ENCODE data around the gene KLHDC8A. TPM values are rescaled to one million over a fixed set of nuclear protein-coding genes. Genes with fewer than 3 reads are reported as not detected.
"Not testable (repeated sequence)": the region's sequence is repeated elsewhere in the genome, so short reads cannot be mapped to it uniquely, and the experiment has no call there.

Gene KLHDC8A
- total and polyA plus RNA-seq, 2 donors (not counting 1 experiment from before 2014, with no cell fraction given), result not detected

DNA sequence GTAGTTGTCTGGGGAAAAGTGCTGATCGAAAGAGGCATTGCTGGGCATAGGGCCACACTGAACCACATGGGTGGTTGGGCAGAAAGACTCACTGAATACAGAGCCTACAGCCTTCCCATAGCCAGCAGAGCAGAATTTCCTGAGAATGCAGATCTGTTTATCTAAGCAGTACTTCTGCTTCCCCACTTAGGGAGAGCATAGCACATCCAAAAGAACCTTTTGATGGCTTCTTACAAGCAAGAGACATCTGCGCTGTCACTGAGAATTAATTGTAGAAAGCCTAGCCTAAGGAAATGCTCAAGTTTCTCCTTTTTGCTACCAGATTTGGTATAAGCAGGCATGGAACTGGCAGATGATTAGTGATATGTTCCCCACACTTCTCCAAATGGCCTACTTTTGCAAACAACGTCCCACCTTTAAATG lies 13.0 kb upstream of the KLHDC8A start:
- Histone ChIP-seq H3K9me3 (ENCODE audit: control insufficient read depth, insufficient read depth, low read depth, low read length) (no peaks in the 10 kb centered on the region), H3K4me1 (ENCODE audit: control insufficient read depth, extremely low read depth, insufficient read depth, low read length) (peaks cover 8% of the 10 kb centered on the region), H3K9ac (ENCODE audit: insufficient read depth, low read length) (no peak overlapping the region), H4K20me1 (ENCODE audit: control insufficient read depth, extremely low read depth, insufficient read depth, low read length) (no peaks in the 10 kb centered on the region), H3K4me2 (ENCODE audit: extremely low read depth, insufficient read depth, low read length) (no peak overlapping the region), H2AFZ (ENCODE audit: low read length) (no peak overlapping the region), H3K4me3 (replicated peaks in 1 of 4; ENCODE audit: control extremely low read depth in 1 of 4, insufficient read depth in 1 of 4, low read depth in 3 of 4, low read length in 4 of 4) (no peak overlapping the region), H3K36me3 (ENCODE audit: control insufficient read depth, insufficient read depth, low read length) (no peaks in the 10 kb centered on the region), H3K27ac (ENCODE audit: insufficient read depth, low read length) (no peak overlapping the region), H3K79me2 (ENCODE audit: control insufficient read depth, insufficient read depth, low read length) (no peaks in the 10 kb centered on the region), H3K27me3 (ENCODE audit: control insufficient read depth, insufficient read depth, low read length) (no peaks in the 10 kb centered on the region)
- DNase-seq (ENCODE audit: low read depth in 2 of 2), result peak in 1 of 2 donors; percentile 47
- no peak for TF ChIP-seq EZH2 (IDR thresholded peaks at IDR 0.05; ENCODE audit: low read length, missing control alignments)
- TF ChIP-seq, protein P1, sequence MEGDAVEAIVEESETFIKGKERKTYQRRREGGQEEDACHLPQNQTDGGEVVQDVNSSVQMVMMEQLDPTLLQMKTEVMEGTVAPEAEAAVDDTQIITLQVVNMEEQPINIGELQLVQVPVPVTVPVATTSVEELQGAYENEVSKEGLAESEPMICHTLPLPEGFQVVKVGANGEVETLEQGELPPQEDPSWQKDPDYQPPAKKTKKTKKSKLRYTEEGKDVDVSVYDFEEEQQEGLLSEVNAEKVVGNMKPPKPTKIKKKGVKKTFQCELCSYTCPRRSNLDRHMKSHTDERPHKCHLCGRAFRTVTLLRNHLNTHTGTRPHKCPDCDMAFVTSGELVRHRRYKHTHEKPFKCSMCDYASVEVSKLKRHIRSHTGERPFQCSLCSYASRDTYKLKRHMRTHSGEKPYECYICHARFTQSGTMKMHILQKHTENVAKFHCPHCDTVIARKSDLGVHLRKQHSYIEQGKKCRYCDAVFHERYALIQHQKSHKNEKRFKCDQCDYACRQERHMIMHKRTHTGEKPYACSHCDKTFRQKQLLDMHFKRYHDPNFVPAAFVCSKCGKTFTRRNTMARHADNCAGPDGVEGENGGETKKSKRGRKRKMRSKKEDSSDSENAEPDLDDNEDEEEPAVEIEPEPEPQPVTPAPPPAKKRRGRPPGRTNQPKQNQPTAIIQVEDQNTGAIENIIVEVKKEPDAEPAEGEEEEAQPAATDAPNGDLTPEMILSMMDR (conservative IDR thresholded peaks at IDR 0.05 in 1 of 2, IDR thresholded peaks at IDR 0.05 in 1 of 2; ENCODE audit: low read depth in 1 of 2, low read length in 2 of 2), result no peak

DNA sequence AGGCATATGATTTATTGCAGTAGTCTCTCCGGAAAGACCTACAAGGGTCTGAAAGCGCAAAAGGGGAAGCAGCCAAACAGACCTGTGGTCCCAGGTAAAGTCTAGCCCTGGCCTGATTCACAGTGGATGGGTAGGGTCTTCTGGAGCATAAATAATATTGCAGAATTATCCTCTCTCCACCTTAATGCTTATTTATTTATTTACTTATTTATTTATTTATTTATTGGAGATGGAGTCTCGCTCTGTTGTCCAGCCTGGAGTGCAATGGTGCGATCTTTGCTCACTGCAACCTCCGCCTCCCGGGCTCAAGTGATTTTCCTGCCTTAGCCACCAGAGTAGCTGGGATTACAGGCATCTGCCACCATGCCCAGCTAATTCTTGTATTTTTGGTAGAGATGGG lies 11.8 kb upstream of the KLHDC8A start:
- no peak for DNase-seq (ENCODE audit: low read depth in 2 of 2)
- Histone ChIP-seq H3K9me3 (ENCODE audit: control insufficient read depth, insufficient read depth, low read depth, low read length) (no peaks in the 10 kb centered on the region), H3K79me2 (ENCODE audit: control insufficient read depth, insufficient read depth, low read length) (no peaks in the 10 kb centered on the region), H2AFZ (ENCODE audit: low read length) (no peak overlapping the region), H3K27me3 (ENCODE audit: control insufficient read depth, insufficient read depth, low read length) (no peaks in the 10 kb centered on the region), H3K27ac (ENCODE audit: insufficient read depth, low read length) (no peak overlapping the region), H4K20me1 (ENCODE audit: control insufficient read depth, extremely low read depth, insufficient read depth, low read length) (no peaks in the 10 kb centered on the region), H3K9ac (ENCODE audit: insufficient read depth, low read length) (no peak overlapping the region), H3K4me1 (ENCODE audit: control insufficient read depth, extremely low read depth, insufficient read depth, low read length) (peaks cover 4% of the 10 kb centered on the region), H3K36me3 (ENCODE audit: control insufficient read depth, insufficient read depth, low read length) (no peaks in the 10 kb centered on the region), H3K4me3 (replicated peaks in 1 of 4; ENCODE audit: control extremely low read depth in 1 of 4, insufficient read depth in 1 of 4, low read depth in 3 of 4, low read length in 4 of 4) (no peak overlapping the region), H3K4me2 (ENCODE audit: extremely low read depth, insufficient read depth, low read length) (no peak overlapping the region)
- TF ChIP-seq, protein P1 (conservative IDR thresholded peaks at IDR 0.05 in 1 of 2, IDR thresholded peaks at IDR 0.05 in 1 of 2; ENCODE audit: low read depth in 1 of 2, low read length in 2 of 2), result no peak
- TF ChIP-seq EZH2 (IDR thresholded peaks at IDR 0.05; ENCODE audit: low read length, missing control alignments), result no peak

DNA sequence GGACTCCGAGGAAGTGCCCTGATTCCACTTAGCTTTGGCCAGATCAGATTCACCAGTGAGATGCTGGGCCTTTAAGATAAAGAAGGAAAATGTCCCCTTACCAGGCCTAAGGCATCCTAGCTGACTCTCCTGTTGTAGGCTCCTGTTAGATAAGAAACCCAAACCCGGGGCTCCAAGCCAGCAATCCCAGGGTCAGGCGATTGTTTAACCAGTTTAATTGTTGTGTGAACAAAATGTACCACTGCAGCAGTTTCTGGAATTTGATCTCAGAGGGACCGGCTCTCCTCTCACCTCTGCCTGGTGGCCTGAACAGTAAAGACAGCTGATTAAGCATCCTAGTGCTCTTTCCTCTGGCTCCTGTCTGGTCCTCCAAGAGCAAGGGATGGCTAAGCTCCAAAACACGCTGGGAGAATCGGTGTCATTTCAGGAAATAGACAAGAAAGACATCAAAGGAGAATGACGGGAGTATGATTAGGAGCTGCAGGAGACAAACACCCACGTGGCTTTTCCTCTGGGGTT lies 9.3 kb upstream of the KLHDC8A start:
- H3K27ac ChIP-seq (ENCODE audit: insufficient read depth, low read length), result no peak overlapping the region
- peak in 1 of 2 donors; percentile 44 for DNase-seq (ENCODE audit: low read depth in 2 of 2)
- TF ChIP-seq, protein P1 (conservative IDR thresholded peaks at IDR 0.05 in 1 of 2, IDR thresholded peaks at IDR 0.05 in 1 of 2; ENCODE audit: low read depth in 1 of 2, low read length in 2 of 2), result no peak
- no peak for TF ChIP-seq EZH2 (IDR thresholded peaks at IDR 0.05; ENCODE audit: low read length, missing control alignments)
- no peak overlapping the region for H3K4me2 ChIP-seq (ENCODE audit: extremely low read depth, insufficient read depth, low read length)
- H3K9me3 ChIP-seq (ENCODE audit: control insufficient read depth, insufficient read depth, low read depth, low read length), result no peaks in the 10 kb centered on the region
- no peak overlapping the region for H3K9ac ChIP-seq (ENCODE audit: insufficient read depth, low read length)
- H3K79me2 ChIP-seq (ENCODE audit: control insufficient read depth, insufficient read depth, low read length), result no peaks in the 10 kb centered on the region
- H3K36me3 ChIP-seq (ENCODE audit: control insufficient read depth, insufficient read depth, low read length), result no peaks in the 10 kb centered on the region
- no peaks in the 10 kb centered on the region for H4K20me1 ChIP-seq (ENCODE audit: control insufficient read depth, extremely low read depth, insufficient read depth, low read length)
- H3K27me3 ChIP-seq (ENCODE audit: control insufficient read depth, insufficient read depth, low read length), result peaks cover under 1% of the 10 kb centered on the region
- H2AFZ ChIP-seq (ENCODE audit: low read length), result no peak overlapping the region
- no peaks in the 10 kb centered on the region for H3K4me1 ChIP-seq (ENCODE audit: control insufficient read depth, extremely low read depth, insufficient read depth, low read length)
- H3K4me3 ChIP-seq (replicated peaks in 1 of 4; ENCODE audit: control extremely low read depth in 1 of 4, insufficient read depth in 1 of 4, low read depth in 3 of 4, low read length in 4 of 4), result no peak overlapping the region

DNA sequence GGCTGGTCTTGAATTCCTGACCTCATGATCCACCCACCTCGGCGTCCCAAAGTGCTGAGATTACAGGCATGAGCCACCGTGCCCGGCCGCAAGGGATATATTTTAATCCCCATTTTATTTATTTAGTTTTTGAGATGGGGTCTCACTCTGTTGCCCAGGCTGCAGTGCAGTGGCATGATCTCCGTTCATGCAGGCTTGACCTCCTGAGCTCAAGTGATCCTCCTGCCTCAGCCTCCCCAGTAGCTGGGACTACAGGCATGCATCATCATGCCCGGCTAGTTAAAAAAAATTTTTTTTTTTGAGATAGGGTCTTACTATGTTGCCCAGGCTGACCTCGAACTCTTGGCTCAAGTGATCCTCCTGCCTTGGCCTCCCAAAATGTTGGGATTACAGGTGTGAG lies 8.4 kb upstream of the KLHDC8A start:
- not testable (repeated sequence) for H3K27me3 ChIP-seq (ENCODE audit: control insufficient read depth, insufficient read depth, low read length); H3K27ac ChIP-seq (ENCODE audit: insufficient read depth, low read length); H3K4me3 ChIP-seq (replicated peaks in 1 of 4; ENCODE audit: control extremely low read depth in 1 of 4, insufficient read depth in 1 of 4, low read depth in 3 of 4, low read length in 4 of 4); H3K79me2 ChIP-seq (ENCODE audit: control insufficient read depth, insufficient read depth, low read length); H3K4me2 ChIP-seq (ENCODE audit: extremely low read depth, insufficient read depth, low read length); H3K9ac ChIP-seq (ENCODE audit: insufficient read depth, low read length); H3K36me3 ChIP-seq (ENCODE audit: control insufficient read depth, insufficient read depth, low read length); H3K9me3 ChIP-seq (ENCODE audit: control insufficient read depth, insufficient read depth, low read depth, low read length); DNase-seq (ENCODE audit: low read depth in 2 of 2); H3K4me1 ChIP-seq (ENCODE audit: control insufficient read depth, extremely low read depth, insufficient read depth, low read length); H4K20me1 ChIP-seq (ENCODE audit: control insufficient read depth, extremely low read depth, insufficient read depth, low read length); H2AFZ ChIP-seq (ENCODE audit: low read length)
